SK-N-SH (cell line): ENCODE results near the gene DIAPH2. TPM values are rescaled to one million over a fixed set of nuclear protein-coding genes. Genes with fewer than 3 reads are reported as not detected.

Experiments used
- CTCF ChIA-PET: fragments of 300-600, 350-600 bp; formaldehyde crosslinking; extraction: SDS; loops from one replicate; lab custom pipeline; 2021; lab: Yijun Ruan, JAX
- POLR2A ChIA-PET: fragments of 350-600 bp; sonication (Branson Sonifier 250); formaldehyde crosslinking; extraction: SDS; loops from one replicate; lab custom pipeline; 2020; ENCODE audit warnings: antibody characterized with exemption, inconsistent platforms; lab: Yijun Ruan, JAX
- DNase-seq: peaks from one replicate; pipeline ENCODE4 v3.0.0; 2012
- H2AFZ ChIP-seq: fragments of 200-600 bp; sonication (generic); 2 replicates; pipeline ENCODE4 v1.8.1; 2016; ENCODE audit warnings: antibody characterized with exemption, mild to moderate bottlenecking, low read depth
- H3F3A ChIP-seq: fragments of 200-600 bp; sonication (generic); replicated peaks from 2 replicates; pipeline ENCODE3; 2016; ENCODE audit warnings: antibody characterized with exemption, mild to moderate bottlenecking; ENCODE audit not compliant: insufficient read depth
- H3K27ac ChIP-seq, 2 experiments: fragments of 200-500 bp in 1 of 2; fragments of 200-600 bp in 1 of 2; sonication (Bioruptor generic) in 1 of 2; sonication (generic), shearing (Covaris generic) in 1 of 2; 2 replicates each; pipeline versions ENCODE4 v1.5.1 to v1.6.1; 2014 to 2016; ENCODE audit warnings: low read depth in 2 of 2, inconsistent platforms in 1 of 2, low read length in 1 of 2, mild to moderate bottlenecking in 1 of 2, mixed read lengths in 1 of 2
- H3K27me3 ChIP-seq: fragments of 200-600 bp; sonication (generic), shearing (Covaris generic); 2 replicates; pipeline ENCODE4 v1.6.1; 2016; ENCODE audit warnings: mixed run types; ENCODE audit not compliant: insufficient read depth
- H3K36me3 ChIP-seq, 2 experiments: fragments of 200-500 bp in 1 of 2; fragments of 200-600 bp in 1 of 2; sonication (Bioruptor generic) in 1 of 2; sonication (generic) in 1 of 2; replicated peaks in 1 of 2; 2 replicates each; pipeline versions ENCODE3 to v1.5.1; 2014 to 2016; ENCODE audit warnings: low read length in 1 of 2, mild to moderate bottlenecking in 1 of 2; ENCODE audit not compliant: insufficient read depth in 2 of 2, control insufficient read depth in 1 of 2
- H3K4me1 ChIP-seq, 2 experiments: fragments of 200-500 bp in 1 of 2; fragments of 200-600 bp in 1 of 2; sonication (Bioruptor generic) in 1 of 2; sonication (generic), shearing (Covaris generic) in 1 of 2; 2 replicates each; pipeline versions ENCODE4 v1.5.1 to v1.6.1; 2014 to 2016; ENCODE audit warnings: low read depth in 1 of 2, low read length in 1 of 2, mixed run types in 1 of 2; ENCODE audit not compliant: insufficient read depth in 2 of 2, control insufficient read depth in 1 of 2
- H3K4me2 ChIP-seq: fragments of 200-600 bp; sonication (generic), shearing (Covaris generic); 2 replicates; pipeline ENCODE4 v1.6.1; 2017; ENCODE audit warnings: mixed run types
- H3K4me3 ChIP-seq, 2 experiments: fragments of 200-500 bp in 1 of 2; fragments of 200-600 bp in 1 of 2; sonication (Bioruptor generic) in 1 of 2; sonication (generic), shearing (Covaris generic) in 1 of 2; 2 replicates each; pipeline versions ENCODE4 v1.5.1 to v1.8.1; 2014 to 2016; ENCODE audit warnings: low read depth in 2 of 2, inconsistent platforms in 1 of 2, low read length in 1 of 2, mild to moderate bottlenecking in 1 of 2, mixed read lengths in 1 of 2, moderate library complexity in 1 of 2
- H3K79me2 ChIP-seq: fragments of 200-600 bp; sonication (generic); 2 replicates; pipeline ENCODE4 v1.8.1; 2017; ENCODE audit warnings: mild to moderate bottlenecking; ENCODE audit not compliant: insufficient read depth
- H3K9ac ChIP-seq: fragments of 200-600 bp; sonication (generic); 2 replicates; pipeline ENCODE4 v1.6.1; 2017; ENCODE audit warnings: mixed run types
- H3K9me2 ChIP-seq: fragments of 200-600 bp; sonication (generic); 2 replicates; pipeline ENCODE4 v1.6.1; 2017; ENCODE audit warnings: mixed run types
- H3K9me3 ChIP-seq: fragments of 200-600 bp; sonication (generic); 2 replicates; pipeline ENCODE4 v1.6.1; 2017; ENCODE audit warnings: mixed run types, mild to moderate bottlenecking, moderate library complexity
- H4K20me1 ChIP-seq: fragments of 200-600 bp; sonication (generic); 2 replicates; pipeline ENCODE4 v1.6.1; 2017; ENCODE audit warnings: mild to moderate bottlenecking, mixed run types; ENCODE audit not compliant: insufficient read depth
- CHD2 ChIP-seq: fragments of 150-350 bp; IDR thresholded peaks from 2 replicates; pipeline ENCODE4 v1.6.1; 2018; ENCODE audit warnings: low read length; ENCODE audit not compliant: partially characterized antibody
- EZH2phosphoT487 ChIP-seq: fragments of 200-600 bp; sonication (generic); IDR thresholded peaks from 2 replicates; pipeline ENCODE4 v1.6.1; 2017; ENCODE audit warnings: low read depth, mixed run types, mild to moderate bottlenecking, antibody characterized with exemption, moderate library complexity, borderline replicate concordance
- FOXJ3 ChIP-seq: sonication (generic); formaldehyde crosslinking; IDR thresholded peaks from 2 replicates; pipeline ENCODE4 v1.5.1; 2020; ENCODE audit warnings: mild to moderate bottlenecking, missing genetic modification reagents
- GABPA ChIP-seq: IDR thresholded peaks from 2 replicates; pipeline ENCODE4 v1.4.0; 2012; ENCODE audit warnings: low read depth, mild to moderate bottlenecking
- IRF3 ChIP-seq: fragments of 150-350 bp; IDR thresholded peaks from 2 replicates; pipeline ENCODE4 v1.6.1; 2016; ENCODE audit warnings: mild to moderate bottlenecking, low read depth, low read length
- MEF2A ChIP-seq: IDR thresholded peaks from 2 replicates; pipeline ENCODE4 v1.4.0; 2012; ENCODE audit warnings: low read depth, borderline replicate concordance
- POLR2AphosphoS5 ChIP-seq: IDR thresholded peaks from 2 replicates; pipeline ENCODE4 v1.6.1; 2012; ENCODE audit warnings: low read depth, low read length
- RCOR1 ChIP-seq: fragments of 150-350 bp; IDR thresholded peaks from 2 replicates; pipeline ENCODE4 v1.6.1; 2017; ENCODE audit warnings: antibody characterized with exemption, low read length
- RXRA ChIP-seq: IDR thresholded peaks from 2 replicates; pipeline ENCODE4 v1.4.0; 2012; ENCODE audit warnings: low read depth, mild to moderate bottlenecking, borderline replicate concordance
- TAF1 ChIP-seq: IDR thresholded peaks from 2 replicates; pipeline ENCODE4 v1.6.1; 2012; ENCODE audit warnings: low read depth, mild to moderate bottlenecking, low read length, moderate library complexity, borderline replicate concordance
- TCF12 ChIP-seq: IDR thresholded peaks from 2 replicates; pipeline ENCODE4 v1.4.0; 2012
- USF1 ChIP-seq: IDR thresholded peaks from 2 replicates; pipeline ENCODE4 v1.4.0; 2012; ENCODE audit warnings: low read depth, borderline replicate concordance
- YY1 ChIP-seq: IDR thresholded peaks from 2 replicates; pipeline ENCODE4 v1.4.0; 2012; ENCODE audit warnings: low read depth, mild to moderate bottlenecking
- WGBS: methylation state at CpG from one replicate; pipeline ENCODE4 v1.1.6; 2017; ENCODE audit warnings: low lambda C conversion rate; 5-methylcytosine and 5-hydroxymethylcytosine counted together
- polyA plus RNA-seq, 3 experiments: library from polyadenylated mRNA; depleted of rRNA; stranded (reverse); fragments of >200 nt; gene quantifications; 2 replicates each; pipeline ENCODE4 v1.2.3, GENCODE V29; 2012
- TF ChIP-seq, protein P1 (sequence below): IDR thresholded peaks from 2 replicates; pipeline ENCODE4 v1.6.1; 2012; ENCODE audit warnings: mild to moderate bottlenecking, low read depth, low read length, moderate library complexity
- TF ChIP-seq, protein P2 (sequence below): fragments of 200-600 bp; sonication (generic); IDR thresholded peaks from 2 replicates; pipeline ENCODE4 v1.6.1; 2017; ENCODE audit warnings: antibody characterized with exemption, mild to moderate bottlenecking, moderate library complexity
- TF ChIP-seq, protein P3 (sequence below): fragments of 150-350 bp; IDR thresholded peaks from 2 replicates; pipeline ENCODE4 v1.6.1; 2017; ENCODE audit warnings: antibody characterized with exemption, low read length, low read depth, borderline replicate concordance
- TF ChIP-seq, protein P4 (sequence below): IDR thresholded peaks from 2 replicates; pipeline ENCODE4 v1.4.0; 2012; ENCODE audit warnings: low read depth

The DIAPH2 gene
- polyA plus RNA-seq, 1 of the 3 experiments (the other 2 are of a cell fraction), result 1.1 TPM

GRCh38 chrX:97006167-97006566 lies 321.5 kb downstream of the DIAPH2 start:
- no peaks in the 10 kb centered on the region for H4K20me1 ChIP-seq
- no peak overlapping the region for H3K4me2 ChIP-seq
- no peaks in the 10 kb centered on the region for H3K4me1 ChIP-seq
- ChIA-PET CTCF (no interaction called here), POLR2A (no interaction called here)
- H3F3A ChIP-seq, result no peaks in the 10 kb centered on the region
- TF ChIP-seq, protein P1, sequence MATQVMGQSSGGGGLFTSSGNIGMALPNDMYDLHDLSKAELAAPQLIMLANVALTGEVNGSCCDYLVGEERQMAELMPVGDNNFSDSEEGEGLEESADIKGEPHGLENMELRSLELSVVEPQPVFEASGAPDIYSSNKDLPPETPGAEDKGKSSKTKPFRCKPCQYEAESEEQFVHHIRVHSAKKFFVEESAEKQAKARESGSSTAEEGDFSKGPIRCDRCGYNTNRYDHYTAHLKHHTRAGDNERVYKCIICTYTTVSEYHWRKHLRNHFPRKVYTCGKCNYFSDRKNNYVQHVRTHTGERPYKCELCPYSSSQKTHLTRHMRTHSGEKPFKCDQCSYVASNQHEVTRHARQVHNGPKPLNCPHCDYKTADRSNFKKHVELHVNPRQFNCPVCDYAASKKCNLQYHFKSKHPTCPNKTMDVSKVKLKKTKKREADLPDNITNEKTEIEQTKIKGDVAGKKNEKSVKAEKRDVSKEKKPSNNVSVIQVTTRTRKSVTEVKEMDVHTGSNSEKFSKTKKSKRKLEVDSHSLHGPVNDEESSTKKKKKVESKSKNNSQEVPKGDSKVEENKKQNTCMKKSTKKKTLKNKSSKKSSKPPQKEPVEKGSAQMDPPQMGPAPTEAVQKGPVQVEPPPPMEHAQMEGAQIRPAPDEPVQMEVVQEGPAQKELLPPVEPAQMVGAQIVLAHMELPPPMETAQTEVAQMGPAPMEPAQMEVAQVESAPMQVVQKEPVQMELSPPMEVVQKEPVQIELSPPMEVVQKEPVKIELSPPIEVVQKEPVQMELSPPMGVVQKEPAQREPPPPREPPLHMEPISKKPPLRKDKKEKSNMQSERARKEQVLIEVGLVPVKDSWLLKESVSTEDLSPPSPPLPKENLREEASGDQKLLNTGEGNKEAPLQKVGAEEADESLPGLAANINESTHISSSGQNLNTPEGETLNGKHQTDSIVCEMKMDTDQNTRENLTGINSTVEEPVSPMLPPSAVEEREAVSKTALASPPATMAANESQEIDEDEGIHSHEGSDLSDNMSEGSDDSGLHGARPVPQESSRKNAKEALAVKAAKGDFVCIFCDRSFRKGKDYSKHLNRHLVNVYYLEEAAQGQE, result peak; percentile 64; the same call in 1 of the 2 replicates
- TF ChIP-seq POLR2AphosphoS5 (no peak), FOXJ3 (CRISPR knock-in tag) (no peak), IRF3 (no peak)
- H3K36me3 ChIP-seq, result no peaks in the 10 kb centered on the region
- no peak overlapping the region for H3K4me3 ChIP-seq
- H3K9ac ChIP-seq, result no peak overlapping the region
- H3K9me3 ChIP-seq, result no peaks in the 10 kb centered on the region
- no peaks in the 10 kb centered on the region for H3K27me3 ChIP-seq
- H3K27ac ChIP-seq, result no peak overlapping the region
- H2AFZ ChIP-seq, result no peak overlapping the region
- H3K9me2 ChIP-seq, result no peaks in the 10 kb centered on the region
- WGBS, result 47% methylated on average over 3 of the region's 3 CpGs
- no peaks in the 10 kb centered on the region for H3K79me2 ChIP-seq
- no peak for DNase-seq

GRCh38 chrX:97009391-97009790 lies 324.7 kb downstream of the DIAPH2 start:
- no peaks in the 10 kb centered on the region for H3K36me3 ChIP-seq
- DNase-seq, result no peak
- H3K79me2 ChIP-seq, result no peaks in the 10 kb centered on the region
- no peaks in the 10 kb centered on the region for H4K20me1 ChIP-seq
- no peaks in the 10 kb centered on the region for H3K9me2 ChIP-seq
- no peak overlapping the region for H3K4me3 ChIP-seq
- no peaks in the 10 kb centered on the region for H3K9me3 ChIP-seq
- no peak overlapping the region for H3K27ac ChIP-seq
- no peak overlapping the region for H3K4me2 ChIP-seq
- H2AFZ ChIP-seq, result no peak overlapping the region
- no peaks in the 10 kb centered on the region for H3K4me1 ChIP-seq
- H3F3A ChIP-seq, result no peaks in the 10 kb centered on the region
- CTCF ChIA-PET, result no interaction called here
- H3K27me3 ChIP-seq, result no peaks in the 10 kb centered on the region
- POLR2A ChIA-PET, result no interaction called here
- no peak overlapping the region for H3K9ac ChIP-seq
- no peak for TF ChIP-seq GABPA
- TF ChIP-seq, protein P2, sequence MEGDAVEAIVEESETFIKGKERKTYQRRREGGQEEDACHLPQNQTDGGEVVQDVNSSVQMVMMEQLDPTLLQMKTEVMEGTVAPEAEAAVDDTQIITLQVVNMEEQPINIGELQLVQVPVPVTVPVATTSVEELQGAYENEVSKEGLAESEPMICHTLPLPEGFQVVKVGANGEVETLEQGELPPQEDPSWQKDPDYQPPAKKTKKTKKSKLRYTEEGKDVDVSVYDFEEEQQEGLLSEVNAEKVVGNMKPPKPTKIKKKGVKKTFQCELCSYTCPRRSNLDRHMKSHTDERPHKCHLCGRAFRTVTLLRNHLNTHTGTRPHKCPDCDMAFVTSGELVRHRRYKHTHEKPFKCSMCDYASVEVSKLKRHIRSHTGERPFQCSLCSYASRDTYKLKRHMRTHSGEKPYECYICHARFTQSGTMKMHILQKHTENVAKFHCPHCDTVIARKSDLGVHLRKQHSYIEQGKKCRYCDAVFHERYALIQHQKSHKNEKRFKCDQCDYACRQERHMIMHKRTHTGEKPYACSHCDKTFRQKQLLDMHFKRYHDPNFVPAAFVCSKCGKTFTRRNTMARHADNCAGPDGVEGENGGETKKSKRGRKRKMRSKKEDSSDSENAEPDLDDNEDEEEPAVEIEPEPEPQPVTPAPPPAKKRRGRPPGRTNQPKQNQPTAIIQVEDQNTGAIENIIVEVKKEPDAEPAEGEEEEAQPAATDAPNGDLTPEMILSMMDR, result no peak
- no peak for TF ChIP-seq RCOR1
- no peak for TF ChIP-seq MEF2A
- TF ChIP-seq EZH2phosphoT487, result no peak
- TF ChIP-seq RXRA, result no peak
- TF ChIP-seq YY1, result no peak
- TF ChIP-seq TCF12, result no peak
- TF ChIP-seq, protein P3, sequence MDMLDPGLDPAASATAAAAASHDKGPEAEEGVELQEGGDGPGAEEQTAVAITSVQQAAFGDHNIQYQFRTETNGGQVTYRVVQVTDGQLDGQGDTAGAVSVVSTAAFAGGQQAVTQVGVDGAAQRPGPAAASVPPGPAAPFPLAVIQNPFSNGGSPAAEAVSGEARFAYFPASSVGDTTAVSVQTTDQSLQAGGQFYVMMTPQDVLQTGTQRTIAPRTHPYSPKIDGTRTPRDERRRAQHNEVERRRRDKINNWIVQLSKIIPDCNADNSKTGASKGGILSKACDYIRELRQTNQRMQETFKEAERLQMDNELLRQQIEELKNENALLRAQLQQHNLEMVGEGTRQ, result no peak
- TF ChIP-seq TAF1, result no peak
- TF ChIP-seq, protein P4, sequence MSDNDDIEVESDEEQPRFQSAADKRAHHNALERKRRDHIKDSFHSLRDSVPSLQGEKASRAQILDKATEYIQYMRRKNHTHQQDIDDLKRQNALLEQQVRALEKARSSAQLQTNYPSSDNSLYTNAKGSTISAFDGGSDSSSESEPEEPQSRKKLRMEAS, result no peak
- TF ChIP-seq CHD2, result no peak
- TF ChIP-seq USF1, result no peak
